ENCODE data around the gene AOPEP.
"Not testable (repeated sequence)": the region's sequence is repeated elsewhere in the genome, so short reads cannot be mapped to it uniquely, and the experiment has no call there.

AOPEP gene

GRCh38 chr9:94928691-94929368, 202.3 kb downstream of the AOPEP start:
- DNase-seq (ENCODE audit: low read depth in 1 of 2, low spot score in 1 of 2) = no peak

- DNase-seq (ENCODE audit: low read depth in 1 of 2, low spot score in 1 of 2) = no peak
These were observed 202.9 kb downstream of the AOPEP start for GRCh38 chr9:94929369-94929756.

GRCh38 chr9:94931036-94931633, 204.6 kb downstream of the AOPEP start:
- DNase-seq (ENCODE audit: low read depth in 1 of 2, low spot score in 1 of 2) = no peak

- no peak for DNase-seq (ENCODE audit: low read depth in 1 of 2, low spot score in 1 of 2)
These were observed 205.2 kb downstream of the AOPEP start for GRCh38 chr9:94931740-94932139.

- DNase-seq (ENCODE audit: low read depth in 1 of 2, low spot score in 1 of 2) = no peak
These were observed 206.4 kb downstream of the AOPEP start for GRCh38 chr9:94932652-94933510.

GRCh38 chr9:94933511-94933828, 207.0 kb downstream of the AOPEP start:
- DNase-seq (ENCODE audit: low read depth in 1 of 2, low spot score in 1 of 2) = no peak

GRCh38 chr9:94934816-94935328, 208.4 kb downstream of the AOPEP start:
- no peak for DNase-seq (ENCODE audit: low read depth in 1 of 2, low spot score in 1 of 2)

- DNase-seq (ENCODE audit: low read depth in 1 of 2, low spot score in 1 of 2) = no peak
These were observed 208.9 kb downstream of the AOPEP start for GRCh38 chr9:94935396-94935795.

- no peak for DNase-seq (ENCODE audit: low read depth in 1 of 2, low spot score in 1 of 2)
These were observed 209.9 kb downstream of the AOPEP start for GRCh38 chr9:94936419-94936818.

- DNase-seq (ENCODE audit: low read depth in 1 of 2, low spot score in 1 of 2) = no peak
These were observed 210.9 kb downstream of the AOPEP start for GRCh38 chr9:94937214-94937903.

- no peak for DNase-seq (ENCODE audit: low read depth in 1 of 2, low spot score in 1 of 2)
These were observed 211.9 kb downstream of the AOPEP start for GRCh38 chr9:94938384-94938783.

- DNase-seq (ENCODE audit: low read depth in 1 of 2, low spot score in 1 of 2) = not testable (repeated sequence)
These were observed 213.8 kb downstream of the AOPEP start for GRCh38 chr9:94940296-94940695.

- no peak for DNase-seq (ENCODE audit: low read depth in 1 of 2, low spot score in 1 of 2)
These were observed 214.8 kb downstream of the AOPEP start for GRCh38 chr9:94941211-94941875.

- DNase-seq (ENCODE audit: low read depth in 1 of 2, low spot score in 1 of 2) = no peak
These were observed 218.1 kb downstream of the AOPEP start for GRCh38 chr9:94944626-94945025.

GRCh38 chr9:94945197-94946144, 219.0 kb downstream of the AOPEP start:
- no peak for DNase-seq (ENCODE audit: low read depth in 1 of 2, low spot score in 1 of 2)

GRCh38 chr9:94946256-94946655, 219.8 kb downstream of the AOPEP start:
- no peak for DNase-seq (ENCODE audit: low read depth in 1 of 2, low spot score in 1 of 2)

GRCh38 chr9:94948567-94949235, 222.2 kb downstream of the AOPEP start:
- no peak for DNase-seq (ENCODE audit: low read depth in 1 of 2, low spot score in 1 of 2)

- no peak for DNase-seq (ENCODE audit: low read depth in 1 of 2, low spot score in 1 of 2)
These were observed 222.9 kb downstream of the AOPEP start for GRCh38 chr9:94949370-94949769.

GRCh38 chr9:94950040-94950578, 223.6 kb downstream of the AOPEP start:
- no peak for DNase-seq (ENCODE audit: low read depth in 1 of 2, low spot score in 1 of 2)
